GM12801 (cell line): ENCODE results near the gene OSGIN1.

ENCODE experiments used
- CTCF ChIP-seq: IDR thresholded peaks from one replicate; pipeline ENCODE4 v1.5.1; 2011; ENCODE audit warnings: control low read depth; ENCODE audit not compliant: insufficient read length; ENCODE audit errors: extremely low read depth

OSGIN1 gene

GRCh38 chr16:83940630-83941378 lies 12.2 kb upstream of the OSGIN1 start:
- no peak for TF ChIP-seq CTCF

GRCh38 chr16:83942074-83942473 lies 11.0 kb upstream of the OSGIN1 start:
- TF ChIP-seq CTCF, result no peak

- no peak for TF ChIP-seq CTCF
Measured at GRCh38 chr16:83942815-83943515, 10.1 kb upstream of the OSGIN1 start.

- no peak for TF ChIP-seq CTCF
Measured at GRCh38 chr16:83943516-83944050, 9.5 kb upstream of the OSGIN1 start.

GRCh38 chr16:83945587-83945986 lies 7.5 kb upstream of the OSGIN1 start:
- TF ChIP-seq CTCF, result no peak

- TF ChIP-seq CTCF, result no peak
Measured at GRCh38 chr16:83946154-83946780, 6.8 kb upstream of the OSGIN1 start.
